Measurements from ENCODE around the gene POLR2B. TPM values are rescaled to one million over a fixed set of nuclear protein-coding genes. Genes with fewer than 3 reads are reported as not detected.
"Not testable (repeated sequence)": the region's sequence is repeated elsewhere in the genome, so short reads cannot be mapped to it uniquely, and the experiment has no call there.

The POLR2B gene
- total RNA-seq, 1 experiment from 2014 or later: 122 TPM

- Histone ChIP-seq H3K27me3 (ENCODE audit: control insufficient read depth, insufficient read depth, low read length) (no peaks in the 10 kb centered on the region), H3K36me3 (replicated peaks; ENCODE audit: control insufficient read depth, insufficient read depth, low read length) (peaks cover 19% of the 10 kb centered on the region), H3K4me3 (ENCODE audit: insufficient read depth, low read depth, low read length) (no peak overlapping the region)
- no peak for DNase-seq
Observed at GRCh38 chr4:57023104-57023503, 44.4 kb downstream of the POLR2B start.

GRCh38 chr4:57034520-57034919 is 55.8 kb downstream of the POLR2B start:
- DNase-seq: no peak
- H3K4me3 ChIP-seq (ENCODE audit: insufficient read depth, low read depth, low read length): no peak overlapping the region
- H3K36me3 ChIP-seq (replicated peaks; ENCODE audit: control insufficient read depth, insufficient read depth, low read length): peaks cover 2% of the 10 kb centered on the region
- no peaks in the 10 kb centered on the region for H3K27me3 ChIP-seq (ENCODE audit: control insufficient read depth, insufficient read depth, low read length)

GRCh38 chr4:57037982-57038604 is 59.4 kb downstream of the POLR2B start:
- H3K27me3 ChIP-seq (ENCODE audit: control insufficient read depth, insufficient read depth, low read length): no peaks in the 10 kb centered on the region
- DNase-seq: peak; percentile 71
- no peak overlapping the region for H3K4me3 ChIP-seq (ENCODE audit: insufficient read depth, low read depth, low read length)
- H3K36me3 ChIP-seq (replicated peaks; ENCODE audit: control insufficient read depth, insufficient read depth, low read length): no peaks in the 10 kb centered on the region

- no peak for DNase-seq
- no peaks in the 10 kb centered on the region for H3K36me3 ChIP-seq (replicated peaks; ENCODE audit: control insufficient read depth, insufficient read depth, low read length)
- H3K4me3 ChIP-seq (ENCODE audit: insufficient read depth, low read depth, low read length): no peak overlapping the region
- no peaks in the 10 kb centered on the region for H3K27me3 ChIP-seq (ENCODE audit: control insufficient read depth, insufficient read depth, low read length)
Observed at GRCh38 chr4:57039345-57039744, 60.6 kb downstream of the POLR2B start.

DNA sequence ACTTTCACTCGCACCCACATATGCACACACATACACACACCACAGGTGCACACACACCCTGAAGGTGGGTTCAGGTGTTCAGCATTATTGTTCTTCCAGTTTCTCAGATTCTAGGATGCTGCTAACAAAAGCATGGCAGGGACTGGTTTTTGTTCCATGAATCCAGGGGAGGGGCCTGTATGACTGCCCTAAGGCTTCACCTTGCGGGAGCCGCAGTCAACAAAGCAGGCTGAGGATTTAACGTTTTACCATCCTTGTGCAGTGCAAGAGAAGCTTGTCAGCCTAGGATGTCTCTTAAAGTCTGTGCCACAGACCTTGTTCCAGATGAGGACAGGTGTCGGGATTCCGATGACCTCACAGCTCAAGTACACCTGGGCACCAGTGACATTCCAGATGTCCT is 61.8 kb downstream of the POLR2B start:
- H3K36me3 ChIP-seq (replicated peaks; ENCODE audit: control insufficient read depth, insufficient read depth, low read length): no peaks in the 10 kb centered on the region
- H3K4me3 ChIP-seq (ENCODE audit: insufficient read depth, low read depth, low read length): no peak overlapping the region
- DNase-seq: no peak
- no peaks in the 10 kb centered on the region for H3K27me3 ChIP-seq (ENCODE audit: control insufficient read depth, insufficient read depth, low read length)

DNA sequence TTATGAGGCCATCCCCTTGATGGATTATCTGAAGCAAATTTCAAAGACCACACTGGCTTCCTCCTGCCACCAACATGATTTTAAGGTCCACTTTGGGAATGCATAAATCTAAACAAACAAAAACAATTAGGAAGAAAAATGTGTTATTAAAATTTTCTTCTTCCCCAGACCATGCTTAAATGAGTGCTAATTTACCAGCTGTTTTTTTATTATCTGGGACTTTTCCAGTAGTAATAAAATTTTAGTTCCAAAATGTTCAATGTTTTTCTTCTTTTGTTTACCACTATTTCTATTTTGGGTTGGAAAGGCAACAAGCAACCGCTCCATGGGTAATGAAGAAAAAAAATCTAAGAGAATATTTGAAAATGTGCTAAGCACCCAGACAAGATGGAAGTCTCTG is 62.3 kb downstream of the POLR2B start:
- no peak overlapping the region for H3K4me3 ChIP-seq (ENCODE audit: insufficient read depth, low read depth, low read length)
- no peaks in the 10 kb centered on the region for H3K36me3 ChIP-seq (replicated peaks; ENCODE audit: control insufficient read depth, insufficient read depth, low read length)
- no peaks in the 10 kb centered on the region for H3K27me3 ChIP-seq (ENCODE audit: control insufficient read depth, insufficient read depth, low read length)
- no peak for DNase-seq

DNA sequence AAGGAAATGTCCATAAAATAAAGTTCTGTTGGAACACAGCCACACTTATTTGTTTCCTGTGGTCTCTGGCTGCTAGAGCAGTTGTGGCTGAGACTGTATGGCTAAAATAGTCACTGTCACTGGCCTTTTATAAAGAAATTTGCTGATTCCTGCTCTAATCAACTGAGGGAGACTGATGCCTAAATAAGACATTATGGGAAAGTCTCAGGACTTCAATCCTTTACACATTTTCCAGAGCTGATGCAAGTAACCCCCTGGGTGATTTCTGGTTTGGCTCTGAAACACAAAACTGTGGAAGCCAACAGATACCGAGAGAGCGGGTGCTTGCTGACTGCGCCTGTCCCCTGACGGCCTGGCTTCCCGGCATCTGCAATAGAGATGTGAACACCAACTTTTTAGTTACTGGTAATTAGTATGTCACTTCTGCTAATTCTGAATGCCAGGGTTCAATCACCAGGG is 64.0 kb downstream of the POLR2B start:
- Histone ChIP-seq H3K36me3 (replicated peaks; ENCODE audit: control insufficient read depth, insufficient read depth, low read length) (no peaks in the 10 kb centered on the region), H3K4me3 (ENCODE audit: insufficient read depth, low read depth, low read length) (no peak overlapping the region), H3K27me3 (ENCODE audit: control insufficient read depth, insufficient read depth, low read length) (no peaks in the 10 kb centered on the region)
- no peak for DNase-seq

GRCh38 chr4:57043347-57044251 is 64.9 kb downstream of the POLR2B start:
- Histone ChIP-seq H3K4me3 (ENCODE audit: insufficient read depth, low read depth, low read length) (no peak overlapping the region), H3K27me3 (ENCODE audit: control insufficient read depth, insufficient read depth, low read length) (no peaks in the 10 kb centered on the region), H3K36me3 (replicated peaks; ENCODE audit: control insufficient read depth, insufficient read depth, low read length) (no peaks in the 10 kb centered on the region)
- DNase-seq: no peak

GRCh38 chr4:57044279-57044678 is 65.6 kb downstream of the POLR2B start:
- no peak overlapping the region for H3K4me3 ChIP-seq (ENCODE audit: insufficient read depth, low read depth, low read length)
- no peaks in the 10 kb centered on the region for H3K36me3 ChIP-seq (replicated peaks; ENCODE audit: control insufficient read depth, insufficient read depth, low read length)
- no peak for DNase-seq

DNA sequence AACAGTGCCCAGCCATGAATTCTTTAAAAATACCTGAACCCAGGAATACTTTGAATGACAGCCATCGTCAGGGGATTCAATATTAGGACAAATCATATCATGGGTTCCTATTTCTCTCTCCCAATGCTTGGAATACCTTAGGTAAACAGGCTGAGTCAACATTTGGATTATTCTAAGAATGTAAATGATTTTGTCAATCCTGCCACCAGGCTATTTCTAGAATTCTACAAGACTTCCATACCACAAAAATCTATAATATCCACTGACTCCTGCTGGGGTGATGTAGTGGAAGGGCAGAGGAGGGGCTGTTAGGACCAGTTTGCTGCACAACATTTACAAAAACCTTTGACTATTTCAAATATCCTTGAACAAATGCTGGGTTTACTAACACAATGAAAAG is 66.3 kb downstream of the POLR2B start:
- no peak for DNase-seq
- H3K4me3 ChIP-seq (ENCODE audit: insufficient read depth, low read depth, low read length): no peak overlapping the region
- H3K27me3 ChIP-seq (ENCODE audit: control insufficient read depth, insufficient read depth, low read length): no peaks in the 10 kb centered on the region
- no peaks in the 10 kb centered on the region for H3K36me3 ChIP-seq (replicated peaks; ENCODE audit: control insufficient read depth, insufficient read depth, low read length)

More at GRCh38 chr4:57044279-57044678, 65.6 kb downstream of the POLR2B start:
- H3K27me3 ChIP-seq (ENCODE audit: control insufficient read depth, insufficient read depth, low read length): no peaks in the 10 kb centered on the region

DNA sequence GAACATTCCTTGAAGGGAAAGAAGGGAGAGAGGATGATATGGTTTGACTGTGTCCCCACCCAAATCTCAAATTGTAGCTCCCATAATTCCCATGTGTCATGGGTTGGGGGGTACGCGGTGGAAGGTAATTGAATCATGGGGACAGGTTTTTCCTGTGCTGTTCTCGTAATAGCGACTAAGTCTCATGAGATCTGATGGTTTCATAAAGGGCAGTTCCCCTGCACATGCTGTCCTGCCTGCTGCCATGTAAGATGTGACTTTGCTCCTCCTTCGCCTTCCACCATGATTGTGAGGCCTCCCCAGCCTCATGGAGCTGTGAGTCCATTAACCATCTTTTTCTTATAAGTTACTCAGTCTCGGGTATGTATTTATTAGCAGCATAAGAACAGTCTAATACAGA is 68.3 kb downstream of the POLR2B start:
- H3K27me3 ChIP-seq (ENCODE audit: control insufficient read depth, insufficient read depth, low read length); H3K4me3 ChIP-seq (ENCODE audit: insufficient read depth, low read depth, low read length); DNase-seq; H3K36me3 ChIP-seq (replicated peaks; ENCODE audit: control insufficient read depth, insufficient read depth, low read length): not testable (repeated sequence)

GRCh38 chr4:57048590-57049304 is 70.1 kb downstream of the POLR2B start:
- Histone ChIP-seq H3K27me3 (ENCODE audit: control insufficient read depth, insufficient read depth, low read length) (no peaks in the 10 kb centered on the region), H3K36me3 (replicated peaks; ENCODE audit: control insufficient read depth, insufficient read depth, low read length) (no peaks in the 10 kb centered on the region), H3K4me3 (ENCODE audit: insufficient read depth, low read depth, low read length) (no peak overlapping the region)
- no peak for DNase-seq

DNA sequence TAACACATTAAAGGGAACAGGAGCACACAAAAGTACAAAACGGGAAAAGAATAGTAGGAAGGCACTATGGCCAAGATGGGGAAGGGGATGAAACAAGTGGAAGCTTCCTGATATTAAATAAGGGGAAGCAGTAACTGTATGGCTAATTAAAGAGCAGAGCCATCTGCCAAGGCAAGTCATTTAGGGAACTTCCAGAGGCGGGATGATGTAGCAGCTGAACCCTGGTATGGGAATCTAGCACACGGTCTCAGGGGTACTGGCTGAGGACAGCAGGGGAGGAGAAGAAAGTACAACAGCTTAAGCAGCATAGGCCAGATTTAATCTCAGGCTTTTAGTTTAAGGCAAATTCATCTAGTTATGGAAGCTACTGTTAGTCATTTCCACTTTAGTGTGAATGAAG is 72.4 kb downstream of the POLR2B start:
- Histone ChIP-seq H3K36me3 (replicated peaks; ENCODE audit: control insufficient read depth, insufficient read depth, low read length) (no peaks in the 10 kb centered on the region), H3K4me3 (ENCODE audit: insufficient read depth, low read depth, low read length) (no peak overlapping the region), H3K27me3 (ENCODE audit: control insufficient read depth, insufficient read depth, low read length) (no peaks in the 10 kb centered on the region)
- no peak for DNase-seq

DNA sequence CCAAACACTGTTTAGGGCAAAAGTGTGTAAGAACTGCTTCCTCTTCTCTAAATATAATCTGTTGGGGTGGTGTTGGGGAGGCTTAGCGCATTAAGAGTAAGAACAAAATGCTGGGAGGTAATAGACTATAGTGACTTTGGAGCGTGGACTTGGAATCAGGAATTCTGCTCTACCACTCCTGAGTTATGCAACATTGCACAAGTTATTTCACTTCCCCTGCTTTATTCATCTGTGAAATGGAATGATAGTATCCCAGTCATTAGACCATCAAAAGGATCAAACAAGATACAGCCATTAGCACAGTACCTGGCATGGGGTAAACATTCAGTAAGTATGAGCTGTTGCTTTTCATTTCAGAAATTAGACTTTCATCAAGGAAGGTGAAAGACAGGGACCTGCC is 72.8 kb downstream of the POLR2B start:
- no peaks in the 10 kb centered on the region for H3K27me3 ChIP-seq (ENCODE audit: control insufficient read depth, insufficient read depth, low read length)
- DNase-seq: no peak
- no peak overlapping the region for H3K4me3 ChIP-seq (ENCODE audit: insufficient read depth, low read depth, low read length)
- no peaks in the 10 kb centered on the region for H3K36me3 ChIP-seq (replicated peaks; ENCODE audit: control insufficient read depth, insufficient read depth, low read length)

DNA sequence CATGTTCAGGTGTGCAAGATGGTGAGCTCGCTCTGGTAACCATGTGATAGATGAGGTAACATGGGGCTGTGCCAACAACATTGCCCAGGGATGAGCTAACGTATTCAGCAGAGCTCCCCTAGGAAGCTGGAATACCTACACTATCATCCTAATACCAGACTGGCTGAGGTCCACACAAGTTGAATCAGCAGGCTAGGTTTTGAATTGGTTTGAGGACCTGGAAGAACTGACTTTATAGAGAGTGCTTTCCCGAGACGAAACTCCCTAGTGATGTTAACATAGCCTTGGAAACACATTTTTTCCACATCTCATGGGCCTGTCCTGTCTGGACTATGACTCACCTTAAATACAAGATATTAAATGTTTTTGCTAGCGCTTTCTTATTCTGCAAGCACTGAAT is 74.8 kb downstream of the POLR2B start:
- DNase-seq: no peak
- H3K27me3 ChIP-seq (ENCODE audit: control insufficient read depth, insufficient read depth, low read length): no peaks in the 10 kb centered on the region
- no peaks in the 10 kb centered on the region for H3K36me3 ChIP-seq (replicated peaks; ENCODE audit: control insufficient read depth, insufficient read depth, low read length)
- H3K4me3 ChIP-seq (ENCODE audit: insufficient read depth, low read depth, low read length): no peak overlapping the region
